HEK293 (cell line): ENCODE data around the gene OR2V1.

Experiments used
- CTCF ChIA-PET: fragments of 350-600 bp; formaldehyde crosslinking; extraction: SDS; loops from one replicate; lab custom pipeline; 2021; ENCODE audit warnings: antibody characterized with exemption; lab: Yijun Ruan, JAX
- POLR2A ChIA-PET: fragments of 300-600 bp; formaldehyde crosslinking; extraction: SDS; loops from one replicate; lab custom pipeline; 2020; ENCODE audit warnings: antibody characterized with exemption, inconsistent platforms; lab: Yijun Ruan, JAX
- H3K27ac ChIP-seq: fragments of 200-500 bp; sonication (Bioruptor generic); 2 replicates; pipeline ENCODE4 v1.5.1; 2014; ENCODE audit warnings: low read depth, low read length, control low read depth, inconsistent platforms; ENCODE audit errors: extremely low read depth
- H3K36me3 ChIP-seq, 2 experiments: fragments of 200-500 bp in 1 of 2; sonication (Bioruptor generic) in 1 of 2; 1 replicate in 1 of 2; 2 replicates in 1 of 2; pipeline ENCODE4 v1.5.1; 2014 to 2017; ENCODE audit warnings: inconsistent platforms in 2 of 2, low read length in 2 of 2; ENCODE audit not compliant: control insufficient read depth in 2 of 2, insufficient read depth in 1 of 2
- H3K4me1 ChIP-seq: fragments of 200-500 bp; sonication (Bioruptor generic); 2 replicates; pipeline ENCODE4 v1.5.1; 2014; ENCODE audit warnings: mild to moderate bottlenecking, low read length, inconsistent platforms; ENCODE audit not compliant: control insufficient read depth, insufficient read depth
- H3K4me3 ChIP-seq: 2 replicates; pipeline ENCODE4 v1.5.1; 2011; ENCODE audit warnings: low read depth, mild to moderate bottlenecking, control low read depth, low read length, moderate library complexity
- H3K9me3 ChIP-seq: fragments of 200-500 bp; sonication (Bioruptor generic); 2 replicates; pipeline ENCODE4 v1.5.1; 2014; ENCODE audit warnings: low read depth, low read length, inconsistent platforms; ENCODE audit not compliant: control insufficient read depth, insufficient read depth
- GLI4 ChIP-seq: fragments of 450-650 bp; formaldehyde crosslinking; IDR thresholded peaks from 2 replicates; pipeline ENCODE4 v1.5.1; 2016; ENCODE audit warnings: missing biosample characterization, missing genetic modification characterization
- GLIS2 ChIP-seq: fragments of 450-650 bp; formaldehyde crosslinking; IDR thresholded peaks from 2 replicates; pipeline ENCODE4 v1.5.1; 2016; ENCODE audit warnings: missing biosample characterization, missing genetic modification characterization
- OVOL3 ChIP-seq: fragments of 450-650 bp; formaldehyde crosslinking; IDR thresholded peaks from 2 replicates; pipeline ENCODE4 v1.5.1; 2016; ENCODE audit warnings: missing biosample characterization, missing genetic modification characterization
- PRDM1 ChIP-seq: fragments of 450-650 bp; formaldehyde crosslinking; IDR thresholded peaks from 2 replicates; pipeline ENCODE4; 2016; ENCODE audit warnings: missing biosample characterization, missing genetic modification characterization
- REPIN1 ChIP-seq: fragments of 450-650 bp; formaldehyde crosslinking; IDR thresholded peaks from 2 replicates; pipeline ENCODE4 v1.5.1; 2017; ENCODE audit warnings: missing biosample characterization, missing genetic modification characterization, low read depth
- YY2 ChIP-seq: fragments of 450-650 bp; formaldehyde crosslinking; IDR thresholded peaks from 2 replicates; pipeline ENCODE4 v1.5.1; 2016; ENCODE audit warnings: missing biosample characterization, missing genetic modification characterization
- ZBTB21 ChIP-seq: fragments of 450-650 bp; formaldehyde crosslinking; IDR thresholded peaks from 2 replicates; pipeline ENCODE4 v1.5.1; 2017; ENCODE audit warnings: missing biosample characterization, missing genetic modification characterization
- ZNF121 ChIP-seq: fragments of 450-650 bp; formaldehyde crosslinking; IDR thresholded peaks from 2 replicates; pipeline ENCODE4 v1.5.1; 2016; ENCODE audit warnings: missing biosample characterization, missing genetic modification characterization
- ZNF16 ChIP-seq: fragments of 450-650 bp; formaldehyde crosslinking; IDR thresholded peaks from 2 replicates; pipeline ENCODE4 v1.5.1; 2016; ENCODE audit warnings: low read depth, missing biosample characterization, missing genetic modification characterization
- ZNF239 ChIP-seq: fragments of 450-650 bp; formaldehyde crosslinking; IDR thresholded peaks from 2 replicates; pipeline ENCODE4 v1.5.1; 2016; ENCODE audit warnings: missing biosample characterization, missing genetic modification characterization
- ZNF274 ChIP-seq, 2 experiments: fragments of 200-500 bp in 1 of 2; fragments of 450-650 bp in 1 of 2; sonication (Bioruptor generic) in 1 of 2; formaldehyde crosslinking in 1 of 2; IDR thresholded peaks; 2 replicates each; pipeline versions ENCODE4 v1.5.1 to v1.6.1; 2014 to 2016; ENCODE audit warnings: borderline replicate concordance in 1 of 2, inconsistent platforms in 1 of 2, low read length in 1 of 2, missing biosample characterization in 1 of 2, missing genetic modification characterization in 1 of 2
- ZNF510 ChIP-seq: fragments of 450-650 bp; formaldehyde crosslinking; IDR thresholded peaks from 2 replicates; pipeline ENCODE4 v1.5.1; 2018; ENCODE audit warnings: mild to moderate bottlenecking, missing genetic modification characterization, missing biosample characterization; ENCODE audit not compliant: insufficient replicate concordance
- ZNF768 ChIP-seq: fragments of 450-650 bp; formaldehyde crosslinking; IDR thresholded peaks from 2 replicates; pipeline ENCODE4 v1.5.1; 2018; ENCODE audit warnings: missing biosample characterization, mild to moderate bottlenecking, missing genetic modification characterization
- TF ChIP-seq, protein P1 (sequence below): fragments of 450-650 bp; formaldehyde crosslinking; conservative IDR thresholded peaks from 2 replicates; pipeline ENCODE4 v1.5.1; 2016; ENCODE audit warnings: low read depth, missing biosample characterization, missing genetic modification characterization
- TF ChIP-seq, protein P2 (sequence below): fragments of 450-650 bp; formaldehyde crosslinking; IDR thresholded peaks from 2 replicates; pipeline ENCODE4 v1.5.1; 2016; ENCODE audit warnings: missing biosample characterization, missing genetic modification characterization

The OR2V1 gene

GRCh38 chr5:181138258-181138657 is 7.3 kb upstream of the OR2V1 start:
- CTCF ChIA-PET: interaction anchor here (0.6 to 1.4 kb wide), 3 partner anchors 13 to 1130 kb away, joined by 3 to 5 read pairs (median 3); no protein-coding TSS in a partner anchor
- no peaks in the 10 kb centered on the region for H3K36me3 ChIP-seq
- no peaks in the 10 kb centered on the region for H3K4me1 ChIP-seq
- TF ChIP-seq ZNF121 (tag by site-specific recombination): no peak
- TF ChIP-seq, all 188 proteins: peak for 0
- no peaks in the 10 kb centered on the region for H3K9me3 ChIP-seq
- POLR2A ChIA-PET: no interaction called here
- H3K4me3 ChIP-seq: no peak overlapping the region
- H3K27ac ChIP-seq: no peak overlapping the region

GRCh38 chr5:181136361-181136955 is 5.5 kb upstream of the OR2V1 start:
- no peak overlapping the region for H3K4me3 ChIP-seq
- ChIA-PET CTCF (no interaction called here), POLR2A (no interaction called here)
- H3K9me3 ChIP-seq: no peaks in the 10 kb centered on the region
- H3K36me3 ChIP-seq: no peaks in the 10 kb centered on the region
- TF ChIP-seq ZNF16: no peak
- no peak for TF ChIP-seq GLI4 (tag by site-specific recombination)
- TF ChIP-seq ZNF510 (tag by site-specific recombination): no peak
- TF ChIP-seq, protein P1, sequence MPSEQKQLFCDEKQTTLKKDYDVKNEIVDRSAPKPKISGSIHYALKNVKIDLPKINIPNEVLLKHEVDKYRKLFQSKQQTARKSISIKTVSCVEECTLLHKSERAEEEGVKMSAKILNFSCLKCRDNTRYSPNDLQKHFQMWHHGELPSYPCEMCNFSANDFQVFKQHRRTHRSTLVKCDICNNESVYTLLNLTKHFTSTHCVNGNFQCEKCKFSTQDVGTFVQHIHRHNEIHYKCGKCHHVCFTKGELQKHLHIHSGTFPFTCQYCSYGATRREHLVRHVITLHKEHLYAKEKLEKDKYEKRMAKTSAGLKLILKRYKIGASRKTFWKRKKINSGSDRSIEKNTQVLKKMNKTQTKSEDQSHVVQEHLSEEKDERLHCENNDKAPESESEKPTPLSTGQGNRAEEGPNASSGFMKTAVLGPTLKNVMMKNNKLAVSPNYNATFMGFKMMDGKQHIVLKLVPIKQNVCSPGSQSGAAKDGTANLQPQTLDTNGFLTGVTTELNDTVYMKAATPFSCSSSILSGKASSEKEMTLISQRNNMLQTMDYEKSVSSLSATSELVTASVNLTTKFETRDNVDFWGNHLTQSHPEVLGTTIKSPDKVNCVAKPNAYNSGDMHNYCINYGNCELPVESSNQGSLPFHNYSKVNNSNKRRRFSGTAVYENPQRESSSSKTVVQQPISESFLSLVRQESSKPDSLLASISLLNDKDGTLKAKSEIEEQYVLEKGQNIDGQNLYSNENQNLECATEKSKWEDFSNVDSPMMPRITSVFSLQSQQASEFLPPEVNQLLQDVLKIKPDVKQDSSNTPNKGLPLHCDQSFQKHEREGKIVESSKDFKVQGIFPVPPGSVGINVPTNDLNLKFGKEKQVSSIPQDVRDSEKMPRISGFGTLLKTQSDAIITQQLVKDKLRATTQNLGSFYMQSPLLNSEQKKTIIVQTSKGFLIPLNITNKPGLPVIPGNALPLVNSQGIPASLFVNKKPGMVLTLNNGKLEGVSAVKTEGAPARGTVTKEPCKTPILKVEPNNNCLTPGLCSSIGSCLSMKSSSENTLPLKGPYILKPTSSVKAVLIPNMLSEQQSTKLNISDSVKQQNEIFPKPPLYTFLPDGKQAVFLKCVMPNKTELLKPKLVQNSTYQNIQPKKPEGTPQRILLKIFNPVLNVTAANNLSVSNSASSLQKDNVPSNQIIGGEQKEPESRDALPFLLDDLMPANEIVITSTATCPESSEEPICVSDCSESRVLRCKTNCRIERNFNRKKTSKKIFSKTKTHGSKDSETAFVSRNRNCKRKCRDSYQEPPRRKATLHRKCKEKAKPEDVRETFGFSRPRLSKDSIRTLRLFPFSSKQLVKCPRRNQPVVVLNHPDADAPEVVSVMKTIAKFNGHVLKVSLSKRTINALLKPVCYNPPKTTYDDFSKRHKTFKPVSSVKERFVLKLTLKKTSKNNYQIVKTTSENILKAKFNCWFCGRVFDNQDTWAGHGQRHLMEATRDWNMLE (tag by site-specific recombination): no peak
- TF ChIP-seq ZBTB21 (tag by site-specific recombination): no peak
- no peak for TF ChIP-seq ZNF239 (tag by site-specific recombination)
- TF ChIP-seq ZNF768 (tag by site-specific recombination): no peak
- no peak for TF ChIP-seq PRDM1 (tag by site-specific recombination)
- no peak for TF ChIP-seq YY2 (tag by site-specific recombination)
- TF ChIP-seq, protein P2, sequence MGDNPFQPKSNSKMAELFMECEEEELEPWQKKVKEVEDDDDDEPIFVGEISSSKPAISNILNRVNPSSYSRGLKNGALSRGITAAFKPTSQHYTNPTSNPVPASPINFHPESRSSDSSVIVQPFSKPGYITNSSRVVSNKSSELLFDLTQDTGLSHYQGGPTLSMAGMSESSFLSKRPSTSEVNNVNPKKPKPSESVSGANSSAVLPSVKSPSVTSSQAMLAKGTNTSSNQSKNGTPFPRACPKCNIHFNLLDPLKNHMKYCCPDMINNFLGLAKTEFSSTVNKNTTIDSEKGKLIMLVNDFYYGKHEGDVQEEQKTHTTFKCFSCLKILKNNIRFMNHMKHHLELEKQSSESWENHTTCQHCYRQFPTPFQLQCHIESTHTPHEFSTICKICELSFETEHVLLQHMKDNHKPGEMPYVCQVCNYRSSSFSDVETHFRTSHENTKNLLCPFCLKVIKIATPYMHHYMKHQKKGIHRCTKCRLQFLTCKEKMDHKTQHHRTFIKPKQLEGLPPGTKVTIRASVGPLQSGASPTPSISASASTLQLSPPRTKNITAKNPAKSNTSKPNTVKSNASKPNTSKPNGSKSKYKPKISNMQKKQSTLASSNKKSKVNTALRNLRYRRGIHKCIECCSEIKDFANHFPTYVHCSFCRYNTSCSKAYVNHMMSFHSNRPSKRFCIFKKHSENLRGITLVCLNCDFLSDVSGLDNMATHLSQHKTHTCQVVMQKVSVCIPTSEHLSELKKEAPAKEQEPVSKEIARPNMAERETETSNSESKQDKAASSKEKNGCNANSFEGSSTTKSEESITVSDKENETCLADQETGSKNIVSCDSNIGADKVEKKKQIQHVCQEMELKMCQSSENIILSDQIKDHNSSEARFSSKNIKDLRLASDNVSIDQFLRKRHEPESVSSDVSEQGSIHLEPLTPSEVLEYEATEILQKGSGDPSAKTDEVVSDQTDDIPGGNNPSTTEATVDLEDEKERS (tag by site-specific recombination): no peak
- no peak for TF ChIP-seq ZNF274 (IDR thresholded peaks at IDR 0.05; ENCODE audit: low read length)
- TF ChIP-seq ZNF274 (tag by site-specific recombination; IDR thresholded peaks at IDR 0.05; ENCODE audit: borderline replicate concordance): no peak
- TF ChIP-seq OVOL3 (tag by site-specific recombination): no peak
- no peak for TF ChIP-seq GLIS2 (tag by site-specific recombination)
- no peak for TF ChIP-seq REPIN1
- no peaks in the 10 kb centered on the region for H3K4me1 ChIP-seq
- H3K27ac ChIP-seq: no peak overlapping the region
